Activated CD4-positive, alpha-beta T cell treated with anti-CD3 and anti-CD28 coated beads for 1 hour (primary cell): Measurements from ENCODE around the gene TDRD1.

Source experiments
- DNase-seq: peaks from one replicate; pipeline ENCODE4 v3.0.0-alpha.2; 2020

TDRD1 gene

GRCh38 chr10:114239117-114239993 is 60.2 kb downstream of the TDRD1 start, which contains the start of gene VWA2:
TSS of gene VWA2 (plus strand) at chr10:114239254. CDS start at chr10:114248714, 9,460 bp downstream.
- DNase-seq, result no peak

- DNase-seq, result no peak
These were observed 60.8 kb downstream of the TDRD1 start for GRCh38 chr10:114239994-114240345.

- DNase-seq, result no peak
These were observed 63.1 kb downstream of the TDRD1 start for GRCh38 chr10:114242235-114242634.

GRCh38 chr10:114243661-114244060 is 64.5 kb downstream of the TDRD1 start:
- DNase-seq, result no peak

GRCh38 chr10:114244126-114244525 is 65.0 kb downstream of the TDRD1 start:
- DNase-seq, result no peak

- DNase-seq, result no peak
These were observed 66.1 kb downstream of the TDRD1 start for GRCh38 chr10:114245121-114245791.

- DNase-seq, result no peak
These were observed 67.6 kb downstream of the TDRD1 start for GRCh38 chr10:114246679-114247305.

- DNase-seq, result no peak
These were observed 71.1 kb downstream of the TDRD1 start for GRCh38 chr10:114250236-114250635.

GRCh38 chr10:114250716-114251115 is 71.6 kb downstream of the TDRD1 start:
- DNase-seq, result no peak

GRCh38 chr10:114252092-114252491 is 72.9 kb downstream of the TDRD1 start:
- no peak for DNase-seq

GRCh38 chr10:114252883-114253282 is 73.7 kb downstream of the TDRD1 start:
- DNase-seq, result no peak

GRCh38 chr10:114255227-114255626 is 76.1 kb downstream of the TDRD1 start:
- DNase-seq, result no peak

GRCh38 chr10:114256008-114256765 is 77.0 kb downstream of the TDRD1 start:
- no peak for DNase-seq

- DNase-seq, result no peak
These were observed 77.7 kb downstream of the TDRD1 start for GRCh38 chr10:114256822-114257221.

GRCh38 chr10:114257498-114257897 is 78.3 kb downstream of the TDRD1 start:
- DNase-seq, result no peak

GRCh38 chr10:114258274-114258840 is 79.2 kb downstream of the TDRD1 start:
- no peak for DNase-seq

- no peak for DNase-seq
These were observed 80.7 kb downstream of the TDRD1 start for GRCh38 chr10:114259824-114260223.

- no peak for DNase-seq
These were observed 81.2 kb downstream of the TDRD1 start for GRCh38 chr10:114260366-114260765.

- no peak for DNase-seq
These were observed 81.9 kb downstream of the TDRD1 start for GRCh38 chr10:114261076-114261475.

GRCh38 chr10:114262496-114262895 is 83.3 kb downstream of the TDRD1 start:
- DNase-seq, result no peak

GRCh38 chr10:114265392-114266053 is 86.4 kb downstream of the TDRD1 start:
- DNase-seq, result no peak

GRCh38 chr10:114266521-114266920 is 87.4 kb downstream of the TDRD1 start:
- no peak for DNase-seq
